Measurements from ENCODE around the gene CENPP.

- TF ChIP-seq CTCF (IDR thresholded peaks at IDR 0.05; ENCODE audit: low read depth, low read length, missing input control) (no peak), SP1 (IDR thresholded peaks at IDR 0.05) (no peak), FOXA2 (IDR thresholded peaks at IDR 0.05) (no peak), EGR1 (IDR thresholded peaks at IDR 0.05; ENCODE audit: low read depth in 2 of 2) (no peak), GABPA (IDR thresholded peaks at IDR 0.05 in 1 of 2, conservative IDR thresholded peaks at IDR 0.05 in 1 of 2) (no peak), TAF1 (conservative IDR thresholded peaks at IDR 0.05) (no peak), RAD21 (IDR thresholded peaks at IDR 0.05) (no peak), YY1 (IDR thresholded peaks at IDR 0.05) (no peak), ZBTB33 (IDR thresholded peaks at IDR 0.05) (no peak), ATF3 (IDR thresholded peaks at IDR 0.05) (no peak), MAX (IDR thresholded peaks at IDR 0.05) (no peak), REST (IDR thresholded peaks at IDR 0.05) (no peak)
These were observed 100.9 kb downstream of the CENPP start for GRCh38 chr9:92426501-92427145.
